AG09309 (cell line): ENCODE measurements around the gene PPP1R12A.

Source experiments
- DNase-seq: peaks from one replicate; pipeline ENCODE4 v3.0.0-alpha.2; 2010; ENCODE audit warnings: low read depth
- H3K4me3 ChIP-seq: 2 replicates; pipeline ENCODE4 v1.5.1; 2011; ENCODE audit warnings: mild to moderate bottlenecking, low read depth, low read length, moderate library complexity; ENCODE audit not compliant: control insufficient read depth
- TF ChIP-seq, protein P1 (sequence below): IDR thresholded peaks from 2 replicates; pipeline ENCODE4 v1.5.1; 2011; ENCODE audit warnings: mild to moderate bottlenecking, low read depth, low read length, inconsistent platforms; ENCODE audit not compliant: insufficient read depth, control insufficient read depth; ENCODE audit errors: missing control alignments

Gene PPP1R12A

DNA sequence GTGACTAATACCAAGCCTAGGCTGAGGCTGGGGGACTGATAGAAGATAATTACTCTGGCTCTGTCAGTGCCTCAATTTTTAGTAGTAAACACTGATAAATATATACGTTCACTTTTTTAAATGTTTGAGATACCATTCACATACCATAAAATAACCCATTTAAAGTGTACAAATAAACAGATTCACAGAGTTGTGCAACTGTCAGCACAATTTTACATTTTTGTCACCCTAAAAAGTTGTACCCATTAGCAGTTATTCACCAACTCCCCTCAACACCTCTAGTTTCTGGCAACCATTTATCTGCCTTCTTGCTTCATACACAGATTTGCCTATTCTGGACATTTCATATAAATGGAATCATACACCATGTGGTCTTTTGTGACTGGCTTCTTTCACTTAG is 15.1 kb downstream of the PPP1R12A start:
- TF ChIP-seq, protein P1, sequence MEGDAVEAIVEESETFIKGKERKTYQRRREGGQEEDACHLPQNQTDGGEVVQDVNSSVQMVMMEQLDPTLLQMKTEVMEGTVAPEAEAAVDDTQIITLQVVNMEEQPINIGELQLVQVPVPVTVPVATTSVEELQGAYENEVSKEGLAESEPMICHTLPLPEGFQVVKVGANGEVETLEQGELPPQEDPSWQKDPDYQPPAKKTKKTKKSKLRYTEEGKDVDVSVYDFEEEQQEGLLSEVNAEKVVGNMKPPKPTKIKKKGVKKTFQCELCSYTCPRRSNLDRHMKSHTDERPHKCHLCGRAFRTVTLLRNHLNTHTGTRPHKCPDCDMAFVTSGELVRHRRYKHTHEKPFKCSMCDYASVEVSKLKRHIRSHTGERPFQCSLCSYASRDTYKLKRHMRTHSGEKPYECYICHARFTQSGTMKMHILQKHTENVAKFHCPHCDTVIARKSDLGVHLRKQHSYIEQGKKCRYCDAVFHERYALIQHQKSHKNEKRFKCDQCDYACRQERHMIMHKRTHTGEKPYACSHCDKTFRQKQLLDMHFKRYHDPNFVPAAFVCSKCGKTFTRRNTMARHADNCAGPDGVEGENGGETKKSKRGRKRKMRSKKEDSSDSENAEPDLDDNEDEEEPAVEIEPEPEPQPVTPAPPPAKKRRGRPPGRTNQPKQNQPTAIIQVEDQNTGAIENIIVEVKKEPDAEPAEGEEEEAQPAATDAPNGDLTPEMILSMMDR: no peak
- no peak for DNase-seq
- H3K4me3 ChIP-seq: no peak overlapping the region

DNA sequence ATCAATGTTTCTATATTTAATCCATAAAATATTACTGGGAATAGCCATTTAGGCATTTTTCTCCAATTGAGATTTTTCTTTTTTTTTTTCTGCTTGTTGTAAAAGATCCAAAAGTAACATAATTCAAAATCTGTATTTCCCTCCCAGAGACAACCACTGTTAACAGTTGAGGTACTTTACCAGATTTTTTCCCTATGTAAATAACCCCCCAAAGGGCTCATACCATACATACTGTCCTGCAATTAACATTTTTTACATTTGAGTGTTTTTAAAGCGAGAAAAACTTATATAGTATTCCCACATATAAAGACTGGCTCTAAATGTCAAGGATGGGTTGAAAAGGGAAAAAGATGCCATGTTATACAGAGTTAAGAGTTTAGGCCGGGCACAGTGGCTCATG is 18.1 kb downstream of the PPP1R12A start:
- H3K4me3 ChIP-seq: no peak overlapping the region
- DNase-seq: no peak
- TF ChIP-seq, protein P1: no peak

DNA sequence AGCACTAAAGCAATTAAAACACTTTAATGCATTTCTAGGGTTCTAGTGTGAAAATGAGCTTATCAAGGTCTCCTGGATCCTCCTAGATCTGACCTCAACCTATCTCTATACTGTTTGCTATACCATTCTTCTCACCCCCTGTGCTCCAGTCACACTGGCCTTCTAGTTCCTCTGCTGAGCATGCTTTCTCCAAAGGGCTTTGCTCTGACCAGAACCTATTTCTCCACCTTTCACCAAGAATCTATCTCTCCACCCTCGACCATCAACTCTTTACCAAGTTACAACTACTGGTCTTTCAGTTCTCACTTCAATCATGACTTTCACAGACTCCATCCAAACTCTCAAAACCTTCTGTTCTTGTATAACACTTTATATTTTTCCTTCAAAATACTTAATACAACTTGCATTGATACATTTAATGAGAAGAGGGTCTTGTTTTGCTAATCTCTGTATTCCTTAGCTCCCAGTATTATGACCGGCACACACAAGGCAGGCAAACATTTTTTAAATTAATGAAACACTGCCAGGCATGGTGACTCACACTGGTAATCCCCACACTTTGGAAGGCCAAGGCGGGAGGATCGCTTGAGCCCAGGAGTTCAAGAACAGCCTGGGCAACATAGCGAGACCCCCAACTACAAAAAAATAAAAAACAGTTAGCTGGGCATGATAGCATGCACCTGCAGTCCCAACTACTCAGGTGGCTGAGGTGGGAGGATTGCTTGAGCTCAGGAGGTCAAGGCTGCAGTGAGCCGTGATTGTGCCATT is 22.8 kb downstream of the PPP1R12A start:
- H3K4me3 ChIP-seq: no peak overlapping the region
- DNase-seq: no peak
- TF ChIP-seq, protein P1: no peak

DNA sequence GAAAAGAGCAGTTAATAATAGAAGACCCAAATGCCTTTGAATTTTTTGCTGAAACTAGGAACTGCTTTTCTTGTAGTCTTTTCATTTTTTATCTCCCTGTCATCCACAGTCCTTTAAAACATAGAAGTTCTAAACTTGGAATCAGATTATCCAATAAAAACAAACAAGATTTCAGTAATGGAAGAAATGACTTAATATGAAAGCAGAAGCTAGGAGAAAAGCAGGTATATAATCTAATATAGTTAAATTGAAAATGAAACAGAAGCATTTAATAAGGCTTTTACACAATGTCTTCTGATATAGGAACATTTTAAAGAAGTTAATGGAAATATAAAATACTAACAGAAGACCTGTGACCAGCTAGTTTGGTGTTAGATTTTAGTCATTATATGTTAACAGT is 26.5 kb downstream of the PPP1R12A start:
- no peak for DNase-seq
- TF ChIP-seq, protein P1: no peak
- no peak overlapping the region for H3K4me3 ChIP-seq

DNA sequence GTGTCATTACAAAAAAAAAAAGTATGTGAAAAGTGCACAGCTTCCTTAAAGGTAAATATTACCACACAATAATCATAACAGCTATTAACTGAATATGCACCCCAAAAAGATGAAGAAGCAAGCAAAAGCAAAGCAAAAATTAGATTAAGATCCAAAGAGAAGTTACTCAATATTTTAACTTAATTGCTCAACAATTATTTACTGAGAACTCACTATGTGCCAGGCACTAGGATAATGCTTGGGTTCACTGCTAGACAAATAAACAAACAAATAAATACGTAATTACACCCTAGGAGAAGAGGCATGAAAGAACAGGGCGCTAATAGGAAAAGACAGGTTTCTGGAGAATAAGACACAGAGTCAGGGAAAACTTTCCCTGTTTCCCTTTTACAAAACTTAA is 33.4 kb downstream of the PPP1R12A start:
- TF ChIP-seq, protein P1: no peak
- no peak for DNase-seq
- H3K4me3 ChIP-seq: no peak overlapping the region

DNA sequence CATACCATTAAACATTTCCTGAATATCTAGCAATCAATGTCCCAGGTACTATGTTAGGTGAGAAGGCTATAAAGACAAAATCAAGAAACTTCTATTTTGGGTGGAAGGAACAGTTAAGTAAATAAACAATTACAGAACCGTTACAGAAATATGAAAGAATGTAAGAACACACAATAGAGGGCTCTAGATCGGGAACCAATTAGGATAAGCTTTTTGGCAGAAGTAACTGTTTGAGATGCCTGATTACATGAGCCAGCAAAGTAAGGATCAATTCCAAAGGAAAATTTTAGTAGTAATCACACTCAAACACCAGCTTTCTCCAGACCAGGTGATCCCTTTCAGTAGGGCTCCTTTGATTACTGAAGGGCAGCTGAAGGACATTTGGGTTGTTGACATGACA is 33.9 kb downstream of the PPP1R12A start:
- TF ChIP-seq, protein P1: no peak
- DNase-seq: no peak
- no peak overlapping the region for H3K4me3 ChIP-seq
